HCT116 (cell line): Measurements from ENCODE around the gene UCN. TPM values are rescaled to one million over a fixed set of nuclear protein-coding genes. Genes with fewer than 3 reads are reported as not detected.
"Not testable (repeated sequence)": the region's sequence is repeated elsewhere in the genome, so short reads cannot be mapped to it uniquely, and the experiment has no call there.

Source experiments
- ATAC-seq: fragments of 200-7000 bp; cut with Tn5 transposase; 2 replicates; pipeline ENCODE4 v1.9.1; 2020; ENCODE audit warnings: mild to moderate bottlenecking, moderate library complexity
- BruUV-seq: library from RNA; stranded (reverse); fragments of 400-500 nt; replicated peaks from 2 replicates; lab custom pipeline; 2021; lab: Mats Ljungman, UMichigan
- CTCF ChIA-PET: fragments of 300-600 bp; sonication (Branson Sonifier 250); formaldehyde crosslinking; loops from one replicate; lab custom pipeline; 2021; ENCODE audit warnings: antibody characterized with exemption; lab: Charles Lee
- POLR2A ChIA-PET: fragments of 300-600, 350-600 bp; sonication (Branson Sonifier 250); formaldehyde crosslinking; loops from one replicate; lab custom pipeline; 2021; ENCODE audit warnings: antibody characterized with exemption; lab: Charles Lee
- RAD21 ChIA-PET, 2 experiments: fragments of 300-600 bp; sonication (Branson Sonifier 250); formaldehyde crosslinking; loops; one replicate each; lab custom pipeline; 2023; ENCODE audit warnings: low total read pairs in 2 of 2; ENCODE audit not compliant: uncharacterized antibody in 2 of 2, unreplicated experiment in 2 of 2, low non-redundant PET in 1 of 2; lab: Charles Lee
- DNase-seq: peaks from one replicate; pipeline ENCODE4 v3.0.0-alpha.2; 2010; ENCODE audit warnings: low read depth, low spot score
- H2AFZ ChIP-seq: fragments of 200-600 bp; shearing (Covaris generic), sonication (generic); 2 replicates; pipeline ENCODE4 v1.6.1; 2017; ENCODE audit warnings: low read depth, mixed run types, mixed read lengths, antibody characterized with exemption, low read length; ENCODE audit not compliant: poor library complexity, severe bottlenecking
- H3K27ac ChIP-seq: 2 replicates; pipeline ENCODE4 v1.5.1; 2012; ENCODE audit warnings: low read depth, low read length
- H3K27me3 ChIP-seq: fragments of 200-600 bp; sonication (generic); 2 replicates; pipeline ENCODE4 v1.6.1; 2016; ENCODE audit warnings: mixed run types, low read length, mixed read lengths; ENCODE audit not compliant: insufficient read depth
- H3K36me3 ChIP-seq, 2 experiments: fragments of 200-500 bp in 1 of 2; fragments of 200-600 bp in 1 of 2; sonication (Bioruptor generic) in 1 of 2; sonication (generic) in 1 of 2; 2 replicates each; pipeline versions ENCODE4 v1.5.1 to v1.6.1; 2014 to 2016; ENCODE audit warnings: low read length in 2 of 2, inconsistent platforms in 1 of 2, mixed read lengths in 1 of 2, mixed run types in 1 of 2; ENCODE audit not compliant: insufficient read depth in 2 of 2, control insufficient read depth in 1 of 2
- H3K4me1 ChIP-seq, 2 experiments: fragments of 200-600 bp in 1 of 2; sonication (generic) in 1 of 2; 2 replicates each; pipeline versions ENCODE4 v1.5.1 to v1.6.1; 2012 to 2017; ENCODE audit warnings: low read length in 2 of 2, inconsistent platforms in 1 of 2, mild to moderate bottlenecking in 1 of 2, mixed read lengths in 1 of 2, mixed run types in 1 of 2, moderate library complexity in 1 of 2; ENCODE audit not compliant: insufficient read depth in 2 of 2, control insufficient read depth in 1 of 2
- H3K4me2 ChIP-seq: fragments of 200-600 bp; sonication (generic); 2 replicates; pipeline ENCODE4 v1.6.1; 2017; ENCODE audit warnings: mixed run types, low read length, mixed read lengths
- H3K4me3 ChIP-seq, 2 experiments: fragments of 200-600 bp in 1 of 2; sonication (generic) in 1 of 2; replicated peaks in 1 of 2; 2 replicates each; pipeline ENCODE4 v1.5.1; 2011 to 2016; ENCODE audit warnings: low read length in 2 of 2, control low read depth in 1 of 2, low read depth in 1 of 2, mild to moderate bottlenecking in 1 of 2, mixed read lengths in 1 of 2, mixed run types in 1 of 2
- H3K79me2 ChIP-seq: fragments of 200-600 bp; sonication (generic); 2 replicates; pipeline ENCODE4 v1.6.1; 2017; ENCODE audit warnings: mild to moderate bottlenecking, mixed run types, low read length, moderate library complexity, mixed read lengths; ENCODE audit not compliant: insufficient read depth
- H3K9ac ChIP-seq: fragments of 200-600 bp; sonication (generic); 2 replicates; pipeline ENCODE4 v1.6.1; 2016; ENCODE audit warnings: low read length, mixed read lengths
- H3K9me2 ChIP-seq: fragments of 200-600 bp; sonication (generic), shearing (Covaris generic); 2 replicates; pipeline ENCODE4 v1.6.1; 2017; ENCODE audit warnings: mixed run types, mild to moderate bottlenecking, moderate library complexity; ENCODE audit not compliant: insufficient read depth
- H3K9me3 ChIP-seq, 2 experiments: fragments of 200-500 bp in 1 of 2; fragments of 200-600 bp in 1 of 2; sonication (Bioruptor generic) in 1 of 2; sonication (generic) in 1 of 2; 2 replicates each; pipeline ENCODE4 v1.6.1; 2014 to 2017; ENCODE audit warnings: low read length in 2 of 2, mixed read lengths in 2 of 2, inconsistent platforms in 1 of 2, low read depth in 1 of 2, mild to moderate bottlenecking in 1 of 2, mixed run types in 1 of 2, moderate library complexity in 1 of 2; ENCODE audit not compliant: control insufficient read depth in 1 of 2, insufficient read depth in 1 of 2
- H4K20me1 ChIP-seq: fragments of 200-600 bp; sonication (generic), shearing (Covaris generic); 2 replicates; pipeline ENCODE4 v1.6.1; 2017; ENCODE audit warnings: mixed run types, mild to moderate bottlenecking, moderate library complexity; ENCODE audit not compliant: insufficient read depth
- EGR1 ChIP-seq: IDR thresholded peaks from 2 replicates; pipeline ENCODE4 v1.6.1; 2012; ENCODE audit warnings: low read depth
- ELF1 ChIP-seq: IDR thresholded peaks from 2 replicates; pipeline ENCODE4 v1.6.1; 2012; ENCODE audit warnings: low read depth, borderline replicate concordance
- JUND ChIP-seq: IDR thresholded peaks from 2 replicates; pipeline ENCODE4 v1.6.1; 2012
- SRF ChIP-seq: IDR thresholded peaks from 2 replicates; pipeline ENCODE4 v1.6.1; 2012; ENCODE audit warnings: low read depth
- ZFX ChIP-seq: fragments of 450-650 bp; IDR thresholded peaks from 2 replicates; pipeline ENCODE4 v1.6.1; 2017
- intact Hi-C: fragments of 100-400 bp; cut with micrococcal nuclease; formaldehyde crosslinking; loops from 2 replicates; pipeline ENCODE4 v1.10.0; 2022
- total RNA-seq: library from RNA; stranded (reverse); gene quantifications from one replicate; pipeline ENCODE4 v1.2.1, GENCODE V29; 2021; ENCODE audit not compliant: unreplicated experiment

UCN gene
- total RNA-seq, 1 experiment from 2014 or later: 8.0 TPM

DNA sequence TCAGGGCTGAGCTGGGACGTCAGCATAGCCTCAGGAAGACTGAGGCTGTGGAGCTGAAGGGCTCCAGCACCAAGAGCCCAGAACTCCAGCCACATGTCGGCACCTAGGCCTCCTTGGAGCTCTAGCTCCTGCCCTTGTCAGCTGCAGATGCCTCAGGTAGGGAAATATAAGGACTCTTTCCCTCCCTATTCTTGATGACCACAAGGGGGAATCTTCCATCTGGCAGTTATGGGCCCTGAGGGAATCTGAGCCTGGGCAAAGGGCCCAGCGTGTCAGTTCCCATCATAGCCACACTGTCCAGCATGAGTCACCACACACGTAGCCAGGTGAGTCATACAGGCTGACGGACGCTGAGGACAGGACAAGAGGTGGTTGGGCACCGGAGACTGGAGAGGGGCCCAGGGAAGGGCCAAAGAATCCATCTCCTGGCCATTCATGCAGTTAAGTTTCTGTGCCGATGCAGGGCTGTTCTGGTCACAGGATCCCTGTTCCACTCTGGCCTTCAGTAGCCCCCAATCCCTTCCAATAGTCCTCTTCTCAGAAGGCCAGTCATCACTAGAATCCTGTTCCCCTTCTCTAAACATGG lies 12.8 kb upstream of the UCN start (continued):
- TF ChIP-seq SRF (peak; percentile 83), ELF1 (no peak), ZFX (no peak), EGR1 (no peak)

DNA sequence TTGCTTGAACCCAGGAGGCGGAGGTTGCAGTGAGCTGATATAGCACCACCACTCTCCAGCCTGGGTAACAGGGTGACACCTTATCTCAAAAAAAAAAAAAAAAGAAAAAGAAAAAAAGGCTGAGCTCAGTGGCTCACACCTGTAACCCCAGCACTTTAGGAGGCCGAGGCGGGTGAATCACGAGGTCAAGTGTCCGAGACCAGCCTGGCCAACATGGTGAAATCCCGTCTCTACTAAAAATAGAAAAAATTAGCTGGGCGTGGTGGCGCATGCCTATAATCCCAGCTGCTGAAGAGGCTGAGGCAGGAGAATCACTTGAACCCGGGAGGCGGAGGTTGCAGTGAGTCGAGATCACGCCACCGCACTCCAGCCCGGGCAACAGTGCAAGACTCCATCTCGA lies 11.6 kb upstream of the UCN start:
- H3K9me2 ChIP-seq, H3K4me3 ChIP-seq, H3K9ac ChIP-seq, H3K27ac ChIP-seq, BruUV-seq, H3K36me3 ChIP-seq, H4K20me1 ChIP-seq, POLR2A ChIA-PET, RAD21 ChIA-PET, H2AFZ ChIP-seq, ATAC-seq, H3K9me3 ChIP-seq, H3K27me3 ChIP-seq, DNase-seq: not testable (repeated sequence)
- Histone ChIP-seq H3K79me2 (peaks cover 15% of the 10 kb centered on the region), H3K4me1 (peaks cover 24 to 40% of the 10 kb centered on the region in 2 experiments), H3K4me2 (peak overlapping the region; percentile 19; the same call in 1 of the 2 replicates)
- intact Hi-C loops: loop anchor here (5.0 kb wide), 2 partner anchors 52 to 58 kb away; partner anchors contain the start of genes EIF2B4, SLC30A3 and SNX17
- CTCF ChIA-PET: interaction anchor here (2.7 kb wide), 1 partner anchor 17 kb away, joined by 16 read pairs; no protein-coding TSS in a partner anchor

DNA sequence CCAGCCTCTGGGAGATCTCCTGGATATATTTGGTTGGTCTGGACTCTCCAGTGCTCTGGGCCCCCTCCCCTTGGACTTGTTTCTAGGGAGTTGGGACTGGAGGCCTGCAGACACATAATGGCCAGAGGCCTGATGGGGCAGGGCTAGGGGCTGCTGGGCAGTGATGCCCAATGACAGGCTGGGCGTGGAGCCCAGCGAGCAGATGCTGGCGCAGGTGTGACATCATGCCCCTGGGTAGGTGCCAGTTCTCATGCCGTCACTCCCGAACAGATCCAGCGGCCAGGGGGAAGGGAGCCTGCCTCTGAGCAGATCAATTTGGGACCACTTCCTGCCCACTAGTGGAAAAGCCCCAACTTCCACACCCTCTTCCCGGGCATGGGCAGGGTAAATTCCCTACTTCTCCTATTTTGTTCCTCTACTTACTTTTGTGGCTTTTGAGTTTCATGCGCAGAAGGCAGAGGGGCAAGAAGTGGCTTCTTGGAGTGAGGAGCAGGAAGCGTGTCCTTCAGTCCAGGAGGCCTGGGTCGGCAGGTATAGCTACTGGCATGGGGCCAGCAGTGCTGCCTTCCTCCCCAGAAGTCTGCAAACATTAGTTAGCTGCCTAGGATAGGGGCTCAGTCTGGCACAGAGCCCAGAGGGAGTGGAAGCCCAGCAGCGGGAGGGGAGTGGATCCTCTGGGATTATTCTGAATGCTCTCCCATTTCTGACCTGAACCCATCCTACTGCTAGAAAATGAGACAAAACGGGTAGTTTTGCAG lies 8.6 kb upstream of the UCN start:
- Histone ChIP-seq H3K27ac (no peak overlapping the region), H3K9me2 (no peaks in the 10 kb centered on the region), H3K4me1 (peaks cover 21 to 26% of the 10 kb centered on the region in 2 experiments), H3K9me3 (no peaks in the 10 kb centered on the region), H3K36me3 (no peaks in the 10 kb centered on the region; a peak in 1 of 4 replicates), H2AFZ (no peak overlapping the region), H4K20me1 (no peaks in the 10 kb centered on the region), H3K27me3 (no peaks in the 10 kb centered on the region), H3K4me2 (no peak overlapping the region), H3K4me3 (no peak overlapping the region), H3K79me2 (peaks cover 5% of the 10 kb centered on the region), H3K9ac (no peak overlapping the region)
- BruUV-seq: no TSS peak
- ATAC-seq (no peak), DNase-seq (no peak)
- ChIA-PET POLR2A (no interaction called here), RAD21 (no interaction called here), CTCF (interaction anchor here (1.2 kb wide), 1 partner anchor 13 kb away, joined by 6 read pairs; no protein-coding TSS in a partner anchor)
- intact Hi-C loops: no loop called here
- TF ChIP-seq JUND: no peak
